ENCODE results near the gene TUFM. TPM values are rescaled to one million over a fixed set of nuclear protein-coding genes. Genes with fewer than 3 reads are reported as not detected.

Gene TUFM
- total and polyA plus RNA-seq, 2 experiments from 2014 or later: 192 to 248 TPM

GRCh38 chr16:28884045-28884444, 37.9 kb upstream of the TUFM start:
- H4K20me1 ChIP-seq (replicated peaks; ENCODE audit: insufficient read depth): no peaks in the 10 kb centered on the region
- peaks cover 16% of the 10 kb centered on the region for H3K4me1 ChIP-seq (ENCODE audit: insufficient read depth)
- peak overlapping the region; percentile 66; the same call in 1 of the 2 replicates for H3K4me2 ChIP-seq
- Mint-ChIP-seq H3K27me3 (ENCODE audit: insufficient read depth, low read depth, poor library complexity) (peaks cover 23% of the 10 kb centered on the region), H3K4me1 (peaks cover 33% of the 10 kb centered on the region), H3K4me3 (peak overlapping the region; percentile 34; the same call in 1 of the 3 replicates), H3K27ac (no peak overlapping the region; the same call in 1 of the 2 replicates), H3K9me3 (no peaks in the 10 kb centered on the region; the same call in 1 of the 3 replicates), H3K36me3 (ENCODE audit: low read depth) (peaks cover 4% of the 10 kb centered on the region; the same call in 1 of the 3 replicates)
- TF ChIP-seq NANOG (IDR thresholded peaks at IDR 0.05; ENCODE audit: borderline replicate concordance): no peak
- TF ChIP-seq POLR2AphosphoS5 (IDR thresholded peaks at IDR 0.05; ENCODE audit: low read depth): no peak
- no peak for TF ChIP-seq ZNF331 (CRISPR knock-in tag; IDR thresholded peaks at IDR 0.05; ENCODE audit: low read depth)
- TF ChIP-seq ZNF462 (CRISPR knock-in tag; IDR thresholded peaks at IDR 0.05): no peak
- no peak for TF ChIP-seq REST (IDR thresholded peaks at IDR 0.05; ENCODE audit: unreplicated experiment)
- TF ChIP-seq JUNB (IDR thresholded peaks at IDR 0.05; ENCODE audit: unreplicated experiment): no peak
- TF ChIP-seq EZH2 (IDR thresholded peaks at IDR 0.05; ENCODE audit: low read depth, unreplicated experiment): no peak
- TF ChIP-seq ZNF114 (CRISPR knock-in tag; IDR thresholded peaks at IDR 0.05): no peak
- TF ChIP-seq CTCF (conservative IDR thresholded peaks at IDR 0.05; ENCODE audit: low read depth in 2 of 2): no peak
- no peak for TF ChIP-seq STAT1 (IDR thresholded peaks at IDR 0.05; ENCODE audit: unreplicated experiment)
- no peak for TF ChIP-seq CREB1 (CRISPR knock-in tag; IDR thresholded peaks at IDR 0.05; ENCODE audit: low read depth)
- TF ChIP-seq ETS1 (IDR thresholded peaks at IDR 0.05): no peak
- TF ChIP-seq EZH2phosphoT487 (IDR thresholded peaks at IDR 0.05; ENCODE audit: unreplicated experiment): no peak
- H2AFZ ChIP-seq: no peak overlapping the region; the same call in 1 of the 2 replicates
- H3K27ac ChIP-seq (ENCODE audit: low read depth): no peak overlapping the region
- peaks cover 18% of the 10 kb centered on the region; the same call in 1 of the 2 replicates for H3K27me3 ChIP-seq (ENCODE audit: insufficient read depth)
- H3K79me2 ChIP-seq (replicated peaks; ENCODE audit: insufficient read depth): no peaks in the 10 kb centered on the region
- no peak overlapping the region for H3K4me3 ChIP-seq
- H3K9me2 ChIP-seq (ENCODE audit: insufficient read depth): no peaks in the 10 kb centered on the region
- ATAC-seq (no peak), DNase-seq (ENCODE audit: low spot score) (no peak)
- H3F3A ChIP-seq (replicated peaks; ENCODE audit: low read depth): peaks cover 10% of the 10 kb centered on the region
- no peaks in the 10 kb centered on the region for H3K36me3 ChIP-seq (ENCODE audit: insufficient read depth)
